Measurements from ENCODE around the gene ELMOD3.
"Not testable (repeated sequence)": the region's sequence is repeated elsewhere in the genome, so short reads cannot be mapped to it uniquely, and the experiment has no call there.

The ELMOD3 gene

GRCh38 chr2:85329701-85330100 lies 24.9 kb upstream of the ELMOD3 start:
- DNase-seq: not testable (repeated sequence)

- no peak for DNase-seq
Observed at GRCh38 chr2:85330839-85331636, 23.5 kb upstream of the ELMOD3 start.

GRCh38 chr2:85333877-85334276 lies 20.7 kb upstream of the ELMOD3 start:
- DNase-seq: not testable (repeated sequence)

GRCh38 chr2:85334928-85335327 lies 19.6 kb upstream of the ELMOD3 start:
- no peak for DNase-seq

DNA sequence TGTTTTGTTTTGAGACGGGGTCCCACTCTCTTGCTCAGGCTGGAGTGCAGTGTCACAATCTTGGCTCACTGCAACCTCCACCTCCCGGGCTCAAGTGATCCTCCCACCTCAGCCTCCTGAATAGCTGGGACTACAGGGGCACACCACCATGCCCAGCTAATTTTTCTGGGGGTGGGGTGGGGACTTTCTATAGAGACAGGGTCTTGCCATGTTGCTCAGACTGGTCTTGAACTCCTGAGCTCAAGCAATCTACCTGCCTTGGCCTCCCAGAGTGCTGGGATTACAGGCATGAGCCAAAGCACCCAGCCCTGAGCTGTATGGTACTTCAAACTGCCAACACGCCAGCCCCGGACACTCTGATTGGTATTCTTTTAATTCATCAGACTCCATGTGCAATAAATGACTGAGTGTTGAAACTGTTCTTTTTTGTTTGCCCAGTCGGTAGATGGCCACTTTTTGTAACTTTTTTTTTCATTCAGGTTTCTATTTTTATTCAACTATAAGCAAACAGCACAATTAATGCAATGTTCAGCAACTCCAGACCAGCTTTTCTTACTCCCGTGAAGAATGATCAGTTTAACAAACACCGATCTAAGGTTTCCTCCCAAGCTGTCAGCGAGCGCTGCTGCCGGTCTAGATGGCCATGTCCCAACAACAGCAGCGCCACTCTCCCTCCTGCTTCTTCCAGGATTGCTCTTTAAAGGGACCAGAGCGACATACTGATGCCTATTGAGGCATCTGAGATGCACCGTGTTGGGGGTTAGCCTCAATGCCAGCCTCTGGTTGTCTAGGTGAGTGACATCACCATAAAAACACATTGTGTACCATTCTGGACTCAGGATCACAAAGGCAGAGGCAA lies 14.3 kb upstream of the ELMOD3 start:
- DNase-seq: peak; percentile 30

DNA sequence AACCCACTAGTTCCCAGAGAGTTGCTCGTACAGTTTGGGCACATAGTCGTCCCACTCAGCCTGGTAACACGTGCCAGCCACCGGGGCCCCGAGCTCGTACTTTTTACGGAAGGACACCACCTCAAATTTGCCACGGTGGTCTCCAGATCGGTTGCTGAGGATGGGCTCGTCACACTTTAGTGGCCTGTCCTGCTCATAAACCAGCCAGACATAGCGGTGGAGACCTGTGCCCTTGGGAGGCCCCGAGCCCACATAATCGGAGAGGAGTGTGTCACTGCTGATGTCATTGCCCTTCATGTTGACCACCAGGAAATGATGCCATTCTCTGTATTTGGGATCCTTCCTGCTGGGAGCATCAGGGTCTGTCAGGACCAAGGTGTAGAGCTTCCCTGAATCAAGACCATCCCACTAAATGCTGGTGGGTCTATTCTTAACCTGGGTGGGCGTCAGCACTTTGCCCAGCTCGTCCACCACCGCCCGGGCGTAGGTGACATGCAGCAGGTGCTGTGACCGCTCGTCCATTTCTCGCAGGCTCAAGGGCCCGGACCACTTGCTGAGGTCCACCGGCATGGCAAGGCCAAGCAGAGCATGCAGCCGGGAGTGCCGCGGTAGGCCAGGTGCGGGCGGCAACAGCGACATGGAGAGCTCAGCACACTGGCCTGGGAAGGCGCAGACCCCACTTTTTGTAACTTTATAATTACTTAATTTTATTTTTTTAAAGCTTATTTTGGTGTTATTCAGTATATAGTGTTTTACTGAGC lies 13.1 kb upstream of the ELMOD3 start:
- no peak for DNase-seq

- DNase-seq: no peak
Observed at GRCh38 chr2:85342156-85342555, 12.4 kb upstream of the ELMOD3 start.

GRCh38 chr2:85343207-85343895 lies 11.2 kb upstream of the ELMOD3 start:
- not testable (repeated sequence) for DNase-seq

GRCh38 chr2:85344356-85344954 lies 10.1 kb upstream of the ELMOD3 start:
- no peak for DNase-seq

DNA sequence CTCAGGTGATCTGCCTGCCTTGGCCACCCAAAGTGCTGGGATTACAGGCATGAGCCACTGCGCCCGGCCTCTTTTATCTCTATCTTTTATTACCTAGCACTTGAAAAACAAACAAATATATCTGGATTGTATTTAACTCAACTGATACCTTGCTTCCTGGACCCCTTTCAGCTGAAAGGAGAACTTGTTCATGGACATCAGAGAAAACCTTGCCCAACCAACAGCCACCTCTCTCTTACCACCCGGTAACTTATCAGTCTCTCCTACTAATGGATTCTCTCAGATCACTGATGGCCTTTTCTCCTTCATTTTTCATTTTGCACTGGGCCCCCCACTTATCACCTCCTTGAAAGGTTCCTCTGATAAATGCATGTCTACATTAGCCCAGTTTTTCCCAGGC lies 7.0 kb upstream of the ELMOD3 start:
- no peak for DNase-seq

GRCh38 chr2:85353876-85354285 lies 688 bp upstream of the ELMOD3 start:
- DNase-seq: no peak

DNA sequence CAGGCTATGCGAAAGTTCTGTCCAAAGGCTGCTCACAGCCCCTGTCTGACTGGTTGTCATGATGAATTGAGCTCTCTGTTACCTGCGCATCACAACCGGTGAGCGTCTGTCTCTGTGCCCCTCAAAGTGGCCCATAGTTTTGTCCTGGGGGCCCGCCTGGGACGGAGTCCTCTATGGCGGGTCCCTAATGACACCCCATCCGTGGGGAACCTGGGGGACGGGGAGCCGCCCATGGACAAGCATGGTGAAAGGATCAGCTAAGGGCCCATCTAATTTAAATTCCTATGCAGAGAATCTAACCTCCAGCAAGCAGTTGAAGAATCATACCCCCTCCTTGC lies 473 bp downstream of the ELMOD3 start:
- DNase-seq: no peak

DNA sequence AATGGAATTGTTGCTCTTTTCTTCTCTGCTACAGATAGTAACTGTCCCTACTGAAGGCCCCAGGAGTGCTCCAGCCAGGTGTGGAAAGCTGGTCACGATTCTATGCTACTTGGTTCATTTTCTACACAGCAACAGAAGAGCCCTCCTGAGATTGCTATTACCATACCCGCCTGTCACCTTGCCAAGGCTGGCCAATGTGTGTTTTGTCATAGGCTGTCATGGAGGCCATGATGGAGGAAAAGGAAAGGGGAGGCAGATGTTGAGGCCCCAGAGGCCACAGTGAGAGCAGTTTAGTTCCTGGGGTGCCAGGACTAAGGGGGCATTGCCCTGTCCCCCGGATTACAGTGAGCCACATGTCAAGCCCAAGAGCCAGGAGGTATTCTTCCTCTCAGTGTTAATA lies 952 bp downstream of the ELMOD3 start:
- no peak for DNase-seq

DNA sequence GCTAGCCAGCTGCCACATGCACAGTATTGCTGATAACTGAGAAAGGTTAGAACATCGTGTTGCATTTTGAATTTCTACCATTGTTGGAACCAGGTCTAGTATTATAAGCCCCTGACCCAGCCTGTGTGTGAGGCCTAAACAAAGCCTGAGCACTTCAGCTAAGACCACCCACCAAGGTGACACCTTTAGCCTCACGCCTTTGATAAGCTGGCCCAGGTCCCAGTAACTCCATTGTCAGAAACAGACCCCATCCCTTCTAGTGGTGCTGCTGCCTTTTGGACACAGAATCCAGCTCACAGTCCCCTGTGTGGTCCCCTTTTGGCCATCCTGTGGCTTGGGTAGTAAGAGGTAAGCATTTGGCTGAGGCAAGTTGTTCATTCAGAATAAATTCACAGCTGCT lies 1.6 kb downstream of the ELMOD3 start:
- no peak for DNase-seq

GRCh38 chr2:85357736-85358135 lies 3.2 kb downstream of the ELMOD3 start:
- DNase-seq: no peak

GRCh38 chr2:85362653-85363387 lies 8.3 kb downstream of the ELMOD3 start:
- DNase-seq: not testable (repeated sequence)

DNA sequence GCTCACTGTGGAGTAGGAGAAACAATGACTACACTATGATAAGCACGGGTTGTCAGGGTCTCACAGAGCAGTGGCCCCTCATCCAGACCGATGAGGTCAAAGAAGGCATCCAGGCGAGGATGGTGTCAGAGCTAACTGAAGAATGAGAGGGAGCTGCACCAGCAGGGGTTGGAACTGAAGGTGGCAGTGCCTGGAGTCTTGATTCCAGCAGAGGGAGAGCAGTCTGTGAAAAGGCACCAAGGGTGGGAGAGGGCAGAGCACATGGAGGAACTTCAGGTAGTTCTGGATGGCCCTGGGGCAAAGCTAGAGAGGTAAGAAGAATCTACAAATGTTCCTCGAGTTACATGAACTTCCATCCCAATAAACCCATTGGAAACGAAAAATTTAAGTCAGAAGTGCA lies 12.6 kb downstream of the ELMOD3 start:
- no peak for DNase-seq

GRCh38 chr2:85368921-85369320 lies 14.4 kb downstream of the ELMOD3 start:
- DNase-seq: no peak

- no peak for DNase-seq
Observed at GRCh38 chr2:85369500-85369899, 14.9 kb downstream of the ELMOD3 start.

GRCh38 chr2:85371045-85371444 lies 16.5 kb downstream of the ELMOD3 start:
- no peak for DNase-seq

DNA sequence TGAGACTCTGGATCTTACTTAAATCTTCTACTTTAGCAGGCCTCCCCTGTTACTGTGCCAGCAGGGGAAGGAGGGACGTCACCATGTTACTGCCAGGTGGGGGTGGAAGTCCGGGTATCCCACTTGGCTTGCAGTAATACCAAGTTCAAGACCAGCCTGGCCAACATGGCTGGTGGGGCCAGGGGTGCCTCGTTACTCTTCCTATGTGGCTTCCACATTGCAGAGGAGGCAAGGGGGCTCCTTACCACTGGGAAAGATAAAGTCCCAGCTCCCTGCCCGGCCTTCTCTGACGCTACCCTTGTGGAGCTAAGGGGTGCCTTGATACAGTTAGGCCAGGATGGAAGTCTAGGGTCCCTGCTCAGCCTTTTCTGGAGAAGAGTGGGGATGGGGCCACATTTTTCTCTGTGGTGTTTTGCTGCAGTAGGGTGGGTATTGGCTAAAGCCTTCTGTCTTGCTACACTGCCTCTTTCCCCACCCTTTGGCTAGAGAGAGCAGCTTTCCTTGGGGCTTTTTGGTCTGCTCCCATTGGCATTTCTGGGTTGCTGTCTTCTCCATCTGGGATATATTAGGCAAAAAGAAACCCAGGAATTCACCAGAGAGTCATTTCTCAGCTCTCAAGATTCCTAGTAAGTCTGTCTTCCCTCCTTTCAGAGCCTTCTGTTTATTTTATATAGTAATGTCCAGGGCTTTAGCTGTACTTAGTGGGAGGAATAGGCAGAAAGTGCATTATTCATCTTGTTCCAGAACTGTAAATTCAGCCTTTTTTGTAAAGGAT lies 21.9 kb downstream of the ELMOD3 start:
- no peak for DNase-seq

Data from DMS 273 treated with DMSO at 0.1 percent for 48 hours (cell line).